Brain pericyte (primary cell): ENCODE data around the gene MYO5A.

Experiments
- DNase-seq: peaks from one replicate; pipeline ENCODE4 v3.0.0-alpha.2; 2012; ENCODE audit warnings: low read depth, low spot score

The MYO5A gene

GRCh38 chr15:52362497-52362896 lies 166.2 kb downstream of the MYO5A start:
- DNase-seq = no peak

- no peak for DNase-seq
These were observed 166.6 kb downstream of the MYO5A start for GRCh38 chr15:52361975-52362494.

- DNase-seq = no peak
These were observed 167.2 kb downstream of the MYO5A start for GRCh38 chr15:52361494-52361893.

GRCh38 chr15:52360229-52361203 lies 168.2 kb downstream of the MYO5A start:
- DNase-seq = no peak

GRCh38 chr15:52359722-52360121 lies 169.0 kb downstream of the MYO5A start:
- no peak for DNase-seq

GRCh38 chr15:52357949-52358348 lies 170.7 kb downstream of the MYO5A start:
- no peak for DNase-seq

- DNase-seq = no peak
These were observed 176.6 kb downstream of the MYO5A start for GRCh38 chr15:52352086-52352485.

GRCh38 chr15:52351206-52351908 lies 177.3 kb downstream of the MYO5A start:
- no peak for DNase-seq

- DNase-seq = no peak
These were observed 178.3 kb downstream of the MYO5A start for GRCh38 chr15:52350423-52350822.

GRCh38 chr15:52349052-52349700 lies 179.5 kb downstream of the MYO5A start:
- DNase-seq = no peak

- no peak for DNase-seq
These were observed 180.5 kb downstream of the MYO5A start for GRCh38 chr15:52348056-52348745.

GRCh38 chr15:52344592-52344991 lies 184.1 kb downstream of the MYO5A start:
- DNase-seq = no peak

- DNase-seq = no peak
These were observed 184.8 kb downstream of the MYO5A start for GRCh38 chr15:52343831-52344230.

- DNase-seq = no peak
These were observed 188.6 kb downstream of the MYO5A start for GRCh38 chr15:52340093-52340492.

- no peak for DNase-seq
These were observed 189.8 kb downstream of the MYO5A start for GRCh38 chr15:52338891-52339290.

GRCh38 chr15:52338058-52338457 lies 190.6 kb downstream of the MYO5A start:
- DNase-seq = no peak

GRCh38 chr15:52337198-52337853 lies 191.4 kb downstream of the MYO5A start:
- no peak for DNase-seq

- DNase-seq = no peak
These were observed 192.2 kb downstream of the MYO5A start for GRCh38 chr15:52336529-52336928.

- no peak for DNase-seq
These were observed 194.1 kb downstream of the MYO5A start for GRCh38 chr15:52334491-52335160.
